Neural cell (in vitro differentiated cells): ENCODE data around the gene PARVA. TPM values are rescaled to one million over a fixed set of nuclear protein-coding genes. Genes with fewer than 3 reads are reported as not detected.

Source experiments
- H2AFZ ChIP-seq: fragments of 200-600, 300-800 bp; sonication (generic), shearing (Covaris generic); 2 replicates; pipeline ENCODE4 v1.6.0; 2014; ENCODE audit warnings: low read depth, mild to moderate bottlenecking, antibody characterized with exemption, low read length, moderate library complexity
- H3F3A ChIP-seq: fragments of 200-600 bp; shearing (Covaris generic); 2 replicates; pipeline ENCODE4 v1.6.1; 2016; ENCODE audit warnings: mild to moderate bottlenecking, moderate library complexity, mixed read lengths, antibody characterized with exemption, low read length; ENCODE audit not compliant: insufficient read depth, poor library complexity, severe bottlenecking
- H3K27ac ChIP-seq: fragments of 200-600, 300-800 bp; sonication (generic), shearing (Covaris generic); 2 replicates; pipeline ENCODE4 v1.5.1; 2014; ENCODE audit warnings: mild to moderate bottlenecking, low read length, moderate library complexity
- H3K27me3 ChIP-seq: fragments of 300-800, 200-600 bp; sonication (generic), shearing (Covaris generic); 2 replicates; pipeline ENCODE4 v1.6.0; 2014; ENCODE audit warnings: mild to moderate bottlenecking, low read depth, low read length, moderate library complexity; ENCODE audit not compliant: insufficient read depth
- H3K36me3 ChIP-seq: fragments of 300-800, 200-600 bp; sonication (generic), shearing (Covaris generic); 2 replicates; pipeline ENCODE4 v1.5.1; 2014; ENCODE audit warnings: mild to moderate bottlenecking, antibody characterized with exemption, low read length, moderate library complexity; ENCODE audit not compliant: insufficient read depth
- H3K4me2 ChIP-seq: fragments of 300-800, 200-600 bp; sonication (generic), shearing (Covaris generic); 2 replicates; pipeline ENCODE4 v1.6.0; 2014; ENCODE audit warnings: mild to moderate bottlenecking, low read length
- H3K4me3 ChIP-seq: fragments of 300-800, 200-600 bp; sonication (generic), shearing (Covaris generic); 2 replicates; pipeline ENCODE4 v1.5.1; 2014; ENCODE audit warnings: mild to moderate bottlenecking, low read length, moderate library complexity
- H3K79me2 ChIP-seq: fragments of 200-600 bp; shearing (Covaris generic); replicated peaks from 2 replicates; pipeline ENCODE4 v1.6.0; 2014; ENCODE audit warnings: mild to moderate bottlenecking, low read length, moderate library complexity; ENCODE audit not compliant: insufficient read depth
- H3K9ac ChIP-seq: fragments of 300-800, 200-600 bp; sonication (generic), shearing (Covaris generic); 2 replicates; pipeline ENCODE4 v1.6.1; 2016; ENCODE audit warnings: mild to moderate bottlenecking, low read length, mixed read lengths
- H3K9me2 ChIP-seq: fragments of 200-600 bp; shearing (Covaris generic); 2 replicates; pipeline ENCODE4 v1.6.1; 2016; ENCODE audit warnings: mild to moderate bottlenecking, low read length, mixed read lengths; ENCODE audit not compliant: insufficient read depth
- H3K9me3 ChIP-seq: fragments of 200-600, 300-800 bp; sonication (generic), shearing (Covaris generic); 2 replicates; pipeline ENCODE4 v1.6.1; 2016; ENCODE audit warnings: mild to moderate bottlenecking, mixed run types, low read length, moderate library complexity, mixed read lengths
- H4K20me1 ChIP-seq: fragments of 200-600 bp; shearing (Covaris generic); 2 replicates; pipeline ENCODE4 v1.6.1; 2016; ENCODE audit warnings: mild to moderate bottlenecking, mixed run types; ENCODE audit not compliant: insufficient read depth
- CTCF ChIP-seq: fragments of 450-650 bp; IDR thresholded peaks from 2 replicates; pipeline ENCODE4 v1.5.1; 2014; ENCODE audit warnings: antibody characterized with exemption, mild to moderate bottlenecking, moderate library complexity; ENCODE audit not compliant: poor library complexity, severe bottlenecking
- EP300 ChIP-seq: fragments of 450-650 bp; conservative IDR thresholded peaks from 2 replicates; pipeline ENCODE4 v1.6.1; 2014; ENCODE audit warnings: antibody characterized with exemption, mild to moderate bottlenecking, moderate library complexity; ENCODE audit not compliant: poor library complexity, severe bottlenecking
- EZH2 ChIP-seq: fragments of 200-600, 300-800 bp; shearing (Covaris generic), sonication (generic); IDR thresholded peaks from 2 replicates; pipeline ENCODE4 v1.6.1; 2014; ENCODE audit warnings: antibody characterized with exemption, low read length, borderline replicate concordance, mild to moderate bottlenecking; ENCODE audit not compliant: insufficient read depth, poor library complexity, severe bottlenecking
- POLR2AphosphoS5 ChIP-seq: IDR thresholded peaks from 2 replicates; pipeline ENCODE4 v1.6.1; 2012
- RAD21 ChIP-seq: fragments of 450-650 bp; conservative IDR thresholded peaks from 2 replicates; pipeline ENCODE4 v1.6.1; 2014; ENCODE audit warnings: antibody characterized with exemption, mild to moderate bottlenecking, moderate library complexity
- REST ChIP-seq: IDR thresholded peaks from 2 replicates; pipeline ENCODE4 v1.6.1; 2012; ENCODE audit warnings: borderline replicate concordance
- SMC3 ChIP-seq: fragments of 450-650 bp; conservative IDR thresholded peaks from 2 replicates; pipeline ENCODE4 v1.6.1; 2014; ENCODE audit warnings: antibody characterized with exemption, mild to moderate bottlenecking, moderate library complexity; ENCODE audit not compliant: poor library complexity
- TAF1 ChIP-seq: IDR thresholded peaks from 2 replicates; pipeline ENCODE4 v1.6.1; 2012; ENCODE audit warnings: low read depth
- polyA plus RNA-seq: library from polyadenylated mRNA; depleted of rRNA; stranded (reverse); fragments of >200 nt; gene quantifications from 2 replicates; pipeline ENCODE4 v1.2.3, GENCODE V29; 2014

PARVA gene
- polyA plus RNA-seq, 1 donor from 2014 or later: 0.94 TPM

- H3K9ac ChIP-seq: no peak overlapping the region
- no peak overlapping the region for H2AFZ ChIP-seq
- no peak overlapping the region for H3K4me3 ChIP-seq
- H3K36me3 ChIP-seq: no peaks in the 10 kb centered on the region
- H3K9me3 ChIP-seq: no peaks in the 10 kb centered on the region
- H4K20me1 ChIP-seq: no peaks in the 10 kb centered on the region
- no peaks in the 10 kb centered on the region for H3K9me2 ChIP-seq
- no peaks in the 10 kb centered on the region for H3K79me2 ChIP-seq
- TF ChIP-seq POLR2AphosphoS5: no peak
- TF ChIP-seq RAD21: no peak
- TF ChIP-seq CTCF: no peak
- no peak for TF ChIP-seq SMC3
- no peak for TF ChIP-seq EP300
- H3K27ac ChIP-seq: no peak overlapping the region
- no peaks in the 10 kb centered on the region for H3F3A ChIP-seq
- no peaks in the 10 kb centered on the region for H3K27me3 ChIP-seq
- no peak overlapping the region for H3K4me2 ChIP-seq
Measured at GRCh38 chr11:12569499-12570425, 192.4 kb downstream of the PARVA start.

- H3K79me2 ChIP-seq: no peaks in the 10 kb centered on the region
- no peak overlapping the region for H3K27ac ChIP-seq
- no peak overlapping the region for H3K4me3 ChIP-seq
- no peaks in the 10 kb centered on the region for H3K9me3 ChIP-seq
- H3K36me3 ChIP-seq: no peaks in the 10 kb centered on the region
- no peaks in the 10 kb centered on the region for H3K27me3 ChIP-seq
- no peaks in the 10 kb centered on the region for H3K9me2 ChIP-seq
- no peaks in the 10 kb centered on the region for H4K20me1 ChIP-seq
- H3F3A ChIP-seq: no peaks in the 10 kb centered on the region
- H3K9ac ChIP-seq: no peak overlapping the region
- no peak overlapping the region for H2AFZ ChIP-seq
- TF ChIP-seq REST: no peak
- no peak for TF ChIP-seq EZH2
- no peak for TF ChIP-seq CTCF
- no peak for TF ChIP-seq TAF1
- TF ChIP-seq RAD21: no peak
- no peak for TF ChIP-seq EP300
- H3K4me2 ChIP-seq: no peak overlapping the region
Measured at GRCh38 chr11:12573707-12574485, 196.5 kb downstream of the PARVA start.
